Mucosa of gallbladder (tissue), 1 donor: ENCODE measurements around the gene HHATL. TPM values are rescaled to one million over a fixed set of nuclear protein-coding genes. Genes with fewer than 3 reads are reported as not detected.
A peak's percentile ranks its signal among the peaks of the same experiment; 100 is the strongest.

Experiments
- DNase-seq: peaks from one replicate; pipeline ENCODE4 v3.0.0-alpha.2; 2020; ENCODE audit warnings: low spot score
- total RNA-seq: library from RNA; stranded (reverse); gene quantifications from one replicate; pipeline ENCODE4 v1.2.1, GENCODE V29; 2021
- donor health status: DM: no; HTN: no; CAD: no.

HHATL gene
- total RNA-seq, result 0.35 TPM

- no peak for DNase-seq
Measured at GRCh38 chr3:42702066-42702951, at the start of gene HHATL. Gene HHATL, minus strand, starts transcription at chr3:42702798. Its CDS starts 1,972 bp downstream, at chr3:42700826.

GRCh38 chr3:42751609-42752008 lies 49.0 kb upstream of the HHATL start:
- no peak for DNase-seq

DNA sequence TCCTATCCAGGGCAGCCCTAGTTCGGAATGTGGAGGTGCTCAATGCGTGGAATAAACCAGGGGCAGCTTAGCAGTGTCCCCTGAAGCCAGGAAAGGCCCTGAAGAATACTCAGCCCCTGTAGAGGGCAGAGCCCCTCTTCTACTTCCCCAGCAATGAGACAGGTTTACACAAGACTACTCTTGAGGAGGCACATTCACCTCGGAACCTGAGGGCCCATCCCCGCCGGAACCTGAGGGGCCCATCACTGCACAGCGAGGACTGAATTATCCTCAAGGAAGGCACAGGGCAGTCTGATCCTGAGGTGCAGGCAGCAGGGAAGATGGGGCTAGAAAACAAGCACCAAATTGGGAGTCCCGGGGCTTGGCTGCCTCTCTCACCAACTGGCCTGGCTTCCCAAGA lies 48.2 kb upstream of the HHATL start:
- no peak for DNase-seq

DNA sequence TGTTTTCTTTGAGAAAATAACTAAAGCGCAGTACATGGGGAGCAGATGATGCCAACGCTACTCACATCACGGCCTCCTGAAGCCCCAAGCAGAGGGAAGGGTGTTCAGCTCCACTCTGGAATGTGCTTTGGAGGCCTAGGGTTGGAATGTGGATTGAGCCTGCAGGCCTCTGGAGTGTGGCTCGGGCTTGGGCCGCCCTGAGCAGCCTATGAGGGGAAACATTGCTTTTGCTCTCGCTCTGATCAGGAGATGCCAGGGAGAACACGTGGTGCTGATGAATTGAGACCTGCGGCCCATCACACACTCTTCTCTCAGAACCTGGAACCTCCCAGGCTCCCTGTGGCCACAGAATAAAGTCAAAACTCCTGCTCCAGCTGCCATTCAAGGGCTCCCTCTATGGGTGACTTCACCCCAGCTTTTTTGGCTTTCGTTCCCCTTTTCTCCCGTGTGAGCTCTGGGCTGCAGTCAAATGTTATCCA lies 47.2 kb upstream of the HHATL start:
- no peak for DNase-seq

DNA sequence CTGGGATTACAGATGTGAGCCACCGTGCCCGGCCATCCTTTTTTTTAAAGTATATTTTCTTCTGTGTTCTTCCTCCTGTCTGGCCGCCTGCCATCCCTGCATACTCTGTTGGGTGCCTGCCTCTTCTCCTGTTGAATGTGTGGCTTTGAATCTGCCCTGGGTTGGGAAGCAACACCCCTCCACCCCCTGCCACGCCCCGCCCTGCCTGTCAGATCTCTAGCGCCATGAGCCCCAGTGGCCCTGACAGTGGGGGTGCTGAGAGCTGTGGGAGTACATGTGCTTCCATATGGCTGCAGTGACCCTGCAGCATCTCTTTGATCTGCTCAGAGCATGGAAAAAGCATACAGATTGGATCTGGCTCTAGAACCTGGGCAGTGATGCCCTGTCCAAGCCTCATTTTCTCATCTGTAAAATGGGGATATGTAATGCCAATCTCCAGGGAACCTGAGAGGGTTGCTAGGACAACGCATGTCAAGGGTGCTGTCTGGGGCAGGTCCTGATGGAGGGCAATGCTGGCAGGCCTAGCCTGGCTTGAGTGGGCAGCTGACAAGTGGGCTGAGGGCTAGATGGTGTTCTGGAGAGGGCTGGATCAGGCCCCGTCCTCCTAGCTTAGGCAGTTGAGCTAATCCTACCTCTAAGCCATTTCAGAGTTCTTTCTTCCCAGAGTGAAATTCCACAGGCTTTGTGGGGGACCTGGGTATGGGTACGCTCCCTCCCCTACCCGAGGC lies 46.6 kb upstream of the HHATL start:
- no peak for DNase-seq

GRCh38 chr3:42747581-42747980 lies 45.0 kb upstream of the HHATL start:
- no peak for DNase-seq

GRCh38 chr3:42746455-42747450 lies 44.2 kb upstream of the HHATL start:
- peak; percentile 37 for DNase-seq

DNA sequence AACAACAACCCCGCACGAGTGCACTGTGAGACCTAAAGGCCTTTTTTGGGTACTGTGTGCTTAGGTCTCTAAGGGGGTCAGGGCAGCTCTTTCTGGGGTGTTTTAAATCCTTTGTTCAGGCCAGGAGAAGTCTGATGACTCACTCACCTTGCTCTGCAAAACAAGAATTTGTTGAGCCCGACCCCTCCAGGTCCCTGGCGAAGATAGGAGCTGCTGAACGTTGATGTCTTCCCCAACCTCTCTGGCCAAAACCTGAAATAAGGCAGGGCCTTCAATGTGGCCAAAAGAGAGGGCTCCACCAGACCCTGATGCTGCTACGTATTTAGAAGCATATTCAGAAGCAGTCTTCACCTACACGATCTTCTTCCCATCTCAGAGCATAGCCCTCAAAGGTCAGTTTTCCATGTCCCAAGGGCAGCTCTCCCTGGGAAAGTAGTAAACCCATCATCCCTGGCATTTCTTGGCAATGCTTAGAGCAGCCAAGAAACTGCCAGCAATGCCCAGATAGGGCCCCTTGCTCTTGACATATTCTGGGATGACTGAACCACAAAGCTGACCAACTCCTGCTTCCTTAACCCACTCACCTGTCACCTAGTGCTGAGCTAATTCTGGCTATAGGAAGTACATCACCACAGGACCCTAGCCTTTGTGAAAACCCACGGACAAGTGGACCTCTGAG lies 43.3 kb upstream of the HHATL start:
- DNase-seq, result no peak

- no peak for DNase-seq
Measured at GRCh38 chr3:42745291-42745745, 42.7 kb upstream of the HHATL start.

DNA sequence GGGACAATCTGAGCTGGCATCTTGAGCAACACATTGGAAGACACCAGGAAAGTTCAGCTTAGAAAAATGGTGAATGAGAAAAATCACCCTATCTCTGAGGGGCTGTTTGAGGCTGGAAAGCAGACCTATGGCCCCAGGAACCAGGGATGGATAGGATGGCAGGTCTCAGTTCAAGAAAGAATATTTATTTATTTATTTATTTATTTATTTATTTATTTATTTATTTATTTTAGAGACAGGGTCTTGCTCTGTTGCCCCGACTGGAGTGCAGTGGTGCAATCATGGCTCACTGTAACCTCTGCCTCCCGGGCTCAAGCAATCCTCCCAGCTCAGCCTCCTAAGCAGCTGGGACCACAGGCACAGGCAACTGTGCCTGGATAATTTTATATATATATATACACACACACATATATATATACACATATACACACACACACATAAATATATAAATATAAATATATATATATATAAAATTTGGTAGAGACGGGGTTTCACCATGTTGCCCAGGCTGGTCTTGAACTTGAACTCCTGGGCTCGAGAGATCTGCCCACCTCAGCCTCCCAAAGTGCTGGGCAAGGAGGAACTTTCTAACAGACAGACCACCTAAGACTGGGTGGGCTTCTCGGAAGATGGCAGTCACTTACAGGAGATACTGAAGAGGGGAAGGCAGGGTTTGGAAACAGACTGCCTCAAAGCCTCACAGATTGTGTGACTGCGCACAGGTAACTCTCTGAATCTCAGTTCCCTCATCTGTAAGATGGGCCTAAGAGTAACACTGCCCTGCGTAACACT lies 40.8 kb upstream of the HHATL start:
- DNase-seq, result peak; percentile 7

- no peak for DNase-seq
Measured at GRCh38 chr3:42742688-42743087, 40.1 kb upstream of the HHATL start.

- no peak for DNase-seq
Measured at GRCh38 chr3:42742259-42742658, 39.7 kb upstream of the HHATL start.

DNA sequence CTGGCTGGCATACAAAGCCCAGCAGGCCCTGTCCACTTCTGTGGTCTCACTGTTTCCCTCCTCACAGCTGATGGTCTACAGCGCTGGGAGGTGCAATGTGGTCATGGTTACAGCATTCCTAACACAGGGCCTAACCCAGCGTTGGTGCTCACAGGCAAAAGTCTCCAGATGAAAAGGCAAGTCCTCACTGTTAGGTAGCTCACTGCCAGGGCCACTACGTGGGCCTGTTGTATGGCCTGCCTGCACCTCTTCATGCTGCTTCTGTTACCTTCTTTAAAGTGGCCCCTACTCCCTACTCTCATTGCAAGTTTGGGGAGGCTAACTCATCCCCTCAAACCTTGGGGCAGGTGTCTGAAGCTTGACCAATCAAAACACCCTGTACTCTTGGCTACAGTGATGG lies 39.2 kb upstream of the HHATL start:
- DNase-seq, result no peak

- peak; percentile 7 for DNase-seq
Measured at GRCh38 chr3:42739401-42740158, 37.0 kb upstream of the HHATL start.

GRCh38 chr3:42736531-42736930 lies 33.9 kb upstream of the HHATL start:
- no peak for DNase-seq

GRCh38 chr3:42736081-42736480 lies 33.5 kb upstream of the HHATL start:
- DNase-seq, result no peak

- no peak for DNase-seq
Measured at GRCh38 chr3:42735615-42736014, 33.0 kb upstream of the HHATL start.

DNA sequence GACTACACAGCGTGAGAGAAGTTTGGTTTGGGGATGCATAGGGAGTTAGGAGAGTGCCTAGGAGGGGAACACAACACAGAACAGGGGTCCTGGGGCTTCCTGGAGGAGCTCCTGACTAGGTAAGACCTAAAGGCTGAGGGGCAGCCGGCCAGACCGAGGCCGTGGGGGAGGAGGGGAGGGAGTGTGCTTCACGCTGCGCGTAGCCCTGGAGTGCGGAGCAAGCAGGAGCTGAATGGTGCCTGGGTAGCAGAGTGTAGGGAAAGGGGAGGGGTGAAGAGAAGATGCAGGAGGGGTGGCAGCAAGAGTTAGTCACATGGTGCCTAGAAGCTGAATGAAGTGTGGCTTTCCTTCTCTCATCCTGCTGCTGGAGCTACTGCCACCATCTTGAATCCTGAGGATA lies 32.4 kb upstream of the HHATL start:
- DNase-seq, result no peak

- no peak for DNase-seq
Measured at GRCh38 chr3:42734263-42734860, 31.8 kb upstream of the HHATL start.
